B cell (primary cell): ENCODE data around the gene SLC44A3. TPM values are rescaled to one million over a fixed set of nuclear protein-coding genes. Genes with fewer than 3 reads are reported as not detected.

Source experiments
- ATAC-seq: fragments of 200-7000 bp; cut with Tn5 transposase; one replicate; pipeline ENCODE4 v1.10.0; 2021; ENCODE audit warnings: low read depth, mild to moderate bottlenecking, moderate number of reproducible peaks, moderate library complexity
- CTCF ChIA-PET: fragments of 350-600 bp; sonication (Branson Sonifier 250); formaldehyde crosslinking; loops from one replicate; lab custom pipeline; 2021; ENCODE audit warnings: antibody characterized with exemption, inconsistent platforms; lab: Charles Lee
- POLR2A ChIA-PET: fragments of 350-600 bp; sonication (Branson Sonifier 250); formaldehyde crosslinking; loops from one replicate; lab custom pipeline; 2021; ENCODE audit warnings: antibody characterized with exemption; lab: Charles Lee
- DNase-seq: peaks from one replicate; pipeline ENCODE4 v3.0.0; 2013
- H2AFZ ChIP-seq: 2 replicates; pipeline ENCODE4 v1.6.1; 2012; ENCODE audit warnings: mild to moderate bottlenecking, low read depth, low read length; ENCODE audit not compliant: insufficient read depth, poor library complexity, severe bottlenecking
- H3K27ac ChIP-seq, 2 donors: 1 replicate in 1 of 2; 2 replicates in 1 of 2; pipeline ENCODE4 v1.5.1; 2012 to 2013; ENCODE audit warnings: low read length in 2 of 2, mild to moderate bottlenecking in 2 of 2, moderate library complexity in 1 of 2
- H3K27me3 ChIP-seq, 4 experiments: fragments of 200-600 bp in 1 of 4; sonication (generic) in 1 of 4; replicated peaks in 1 of 4; 1 replicate in 2 of 4; 2 replicates in 2 of 4; pipeline versions ENCODE4 v1.6.1 to v1.7.0; 2013 to 2016; ENCODE audit warnings: low read length in 3 of 4, mild to moderate bottlenecking in 2 of 4, mixed read lengths in 1 of 4, moderate library complexity in 1 of 4; ENCODE audit not compliant: insufficient read depth in 4 of 4, control insufficient read depth in 3 of 4; ENCODE audit errors: control extremely low read depth in 1 of 4
- H3K36me3 ChIP-seq, 2 experiments: replicated peaks in 1 of 2; 1 replicate in 1 of 2; 2 replicates in 1 of 2; pipeline versions ENCODE4 v1.6.1 to v1.7.1; 2013; ENCODE audit warnings: low read length in 1 of 2; ENCODE audit not compliant: insufficient read depth in 2 of 2, control insufficient read depth in 1 of 2; ENCODE audit errors: control extremely low read depth in 1 of 2, extremely low read depth in 1 of 2
- H3K4me1 ChIP-seq, 2 donors: fragments of 200-600 bp in 1 of 2; sonication (generic) in 1 of 2; 1 replicate in 1 of 2; 2 replicates in 1 of 2; pipeline versions ENCODE4 v1.5.1 to v1.6.1; 2013 to 2017; ENCODE audit warnings: low read length in 2 of 2; ENCODE audit not compliant: control insufficient read depth in 2 of 2, insufficient read depth in 2 of 2
- H3K4me2 ChIP-seq: replicated peaks from 2 replicates; pipeline ENCODE3; 2012; ENCODE audit warnings: mild to moderate bottlenecking, low read depth, low read length; ENCODE audit not compliant: poor library complexity, severe bottlenecking
- H3K4me3 ChIP-seq, 5 experiments: fragments of 200-600 bp in 1 of 5; sonication (generic) in 1 of 5; 1 replicate in 3 of 5; 2 replicates in 2 of 5; pipeline versions ENCODE4 v1.5.1 to v1.7.0; 2011 to 2016; ENCODE audit warnings: low read length in 4 of 5, mild to moderate bottlenecking in 4 of 5, low read depth in 2 of 5, control low read depth in 1 of 5, moderate library complexity in 1 of 5; ENCODE audit not compliant: insufficient read depth in 1 of 5; ENCODE audit errors: control extremely low read depth in 1 of 5, extremely low read depth in 1 of 5
- H3K79me2 ChIP-seq: fragments of 200-600 bp; sonication (generic); one replicate; pipeline ENCODE4 v1.6.0; 2016; ENCODE audit warnings: low read length; ENCODE audit not compliant: control insufficient read depth, insufficient read depth
- H3K9ac ChIP-seq: fragments of 200-600 bp; sonication (generic); 2 replicates; pipeline ENCODE4 v1.6.1; 2017; ENCODE audit warnings: mild to moderate bottlenecking, low read length, moderate library complexity
- H3K9me3 ChIP-seq, 3 donors: one replicate each; pipeline versions ENCODE4 v1.6.1 to v1.7.1; 2013; ENCODE audit warnings: low read length in 2 of 3; ENCODE audit not compliant: control insufficient read depth in 2 of 3, insufficient read depth in 1 of 3; ENCODE audit errors: control extremely low read depth in 1 of 3
- H4K20me1 ChIP-seq: 2 replicates; pipeline ENCODE4 v1.6.0; 2012; ENCODE audit warnings: mild to moderate bottlenecking, low read length; ENCODE audit not compliant: insufficient read depth, control insufficient read depth, poor library complexity, severe bottlenecking
- H3K27ac Mint-ChIP-seq: one replicate; pipeline ENCODE4 v1.8.0; 2021; ENCODE audit warnings: mixed read lengths
- H3K27me3 Mint-ChIP-seq: one replicate; pipeline ENCODE4 v1.8.0; 2021; ENCODE audit warnings: mixed read lengths
- H3K4me1 Mint-ChIP-seq: one replicate; pipeline ENCODE4 v1.8.0; 2021; ENCODE audit warnings: mixed read lengths
- H3K4me3 Mint-ChIP-seq: one replicate; pipeline ENCODE4 v1.8.0; 2021; ENCODE audit warnings: mixed read lengths
- H3K9me3 Mint-ChIP-seq: one replicate; pipeline ENCODE4 v1.8.0; 2022; ENCODE audit warnings: mixed read lengths; ENCODE audit not compliant: insufficient read depth
- EZH2 ChIP-seq: IDR thresholded peaks from 2 replicates; pipeline ENCODE4 v1.6.1; 2012; ENCODE audit warnings: borderline replicate concordance, low read depth, mild to moderate bottlenecking, moderate library complexity, low read length; ENCODE audit not compliant: insufficient read depth, poor library complexity, severe bottlenecking
- WGBS: methylation state at CpG from one replicate; pipeline ENCODE4 v1.1.5; 2013; ENCODE audit warnings: missing lambda C conversion rate; ENCODE audit not compliant: insufficient coverage; 5-methylcytosine and 5-hydroxymethylcytosine counted together
- intact Hi-C: fragments of 100-400 bp; cut with micrococcal nuclease; formaldehyde crosslinking; loops from one replicate; pipeline ENCODE4 v1.10.0; 2022
- polyA plus RNA-seq: library from polyadenylated mRNA; depleted of rRNA; stranded (reverse); fragments of >200 nt; gene quantifications from 2 replicates; pipeline ENCODE4 v1.2.3, GENCODE V29; 2012
- total RNA-seq, 2 donors: library from RNA; stranded (reverse); fragments of 120-200 nt in 1 of 2; gene quantifications; 1 replicate in 1 of 2; 2 replicates in 1 of 2; pipeline versions ENCODE4 v1.2.3 to v1.2.4, GENCODE V29; 2013 to 2022
- TF ChIP-seq, protein P1 (sequence below): fragments of 200-600 bp; IDR thresholded peaks from one replicate; pipeline ENCODE4 v1.8.0; 2022; ENCODE audit warnings: antibody characterized with exemption, mild to moderate bottlenecking

The SLC44A3 gene
- total and polyA plus RNA-seq, 2 donors (not counting 1 experiment from before 2014, with no cell fraction given): not detected

DNA sequence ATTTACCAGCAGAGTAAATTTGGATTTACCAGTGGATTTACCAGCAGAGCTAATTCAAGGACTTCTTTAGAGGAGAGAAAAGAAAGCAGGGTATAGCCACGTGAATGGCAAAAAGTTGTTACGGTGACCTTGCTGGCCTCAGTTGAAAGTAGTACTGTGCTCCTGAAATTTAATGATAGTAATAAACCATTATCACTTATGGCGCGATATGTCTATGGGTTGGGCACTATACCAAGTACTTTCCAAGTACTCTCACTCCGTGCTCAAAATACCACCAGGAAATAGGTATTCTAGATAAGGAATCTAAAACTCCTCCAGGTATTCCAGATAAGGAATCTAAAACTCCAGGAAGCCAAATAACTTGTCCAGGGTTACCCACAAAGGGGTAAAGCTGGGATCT lies 35.8 kb downstream of the SLC44A3 start:
- Mint-ChIP-seq H3K27ac (no peak overlapping the region), H3K4me3 (no peak overlapping the region), H3K27me3 (peaks cover 4% of the 10 kb centered on the region), H3K4me1 (no peaks in the 10 kb centered on the region), H3K9me3 (no peaks in the 10 kb centered on the region)
- no peak for TF ChIP-seq EZH2
- TF ChIP-seq, protein P1, sequence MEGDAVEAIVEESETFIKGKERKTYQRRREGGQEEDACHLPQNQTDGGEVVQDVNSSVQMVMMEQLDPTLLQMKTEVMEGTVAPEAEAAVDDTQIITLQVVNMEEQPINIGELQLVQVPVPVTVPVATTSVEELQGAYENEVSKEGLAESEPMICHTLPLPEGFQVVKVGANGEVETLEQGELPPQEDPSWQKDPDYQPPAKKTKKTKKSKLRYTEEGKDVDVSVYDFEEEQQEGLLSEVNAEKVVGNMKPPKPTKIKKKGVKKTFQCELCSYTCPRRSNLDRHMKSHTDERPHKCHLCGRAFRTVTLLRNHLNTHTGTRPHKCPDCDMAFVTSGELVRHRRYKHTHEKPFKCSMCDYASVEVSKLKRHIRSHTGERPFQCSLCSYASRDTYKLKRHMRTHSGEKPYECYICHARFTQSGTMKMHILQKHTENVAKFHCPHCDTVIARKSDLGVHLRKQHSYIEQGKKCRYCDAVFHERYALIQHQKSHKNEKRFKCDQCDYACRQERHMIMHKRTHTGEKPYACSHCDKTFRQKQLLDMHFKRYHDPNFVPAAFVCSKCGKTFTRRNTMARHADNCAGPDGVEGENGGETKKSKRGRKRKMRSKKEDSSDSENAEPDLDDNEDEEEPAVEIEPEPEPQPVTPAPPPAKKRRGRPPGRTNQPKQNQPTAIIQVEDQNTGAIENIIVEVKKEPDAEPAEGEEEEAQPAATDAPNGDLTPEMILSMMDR: no peak
- Histone ChIP-seq H3K36me3 (no peaks in the 10 kb centered on the region), H3K4me1 (peaks cover 5 to 6% of the 10 kb centered on the region in 2 donors), H3K9ac (no peak overlapping the region), H3K79me2 (no peaks in the 10 kb centered on the region), H3K27me3 (peaks cover 0 to 8% (median 2%) of the 10 kb centered on the region in 4 experiments), H2AFZ (no peak overlapping the region), H4K20me1 (no peaks in the 10 kb centered on the region), H3K4me3 (no peak overlapping the region), H3K9me3 (no peaks in the 10 kb centered on the region), H3K27ac (no peak overlapping the region), H3K4me2 (no peak overlapping the region)
- POLR2A ChIA-PET: interaction anchor here (0.7 kb wide), 1 partner anchor 187 kb away, joined by 8 read pairs; no protein-coding TSS in a partner anchor
- ATAC-seq (no peak), DNase-seq (no peak)
- WGBS: no CpG with 5 or more reads among the region's 5 CpGs
- CTCF ChIA-PET: interaction anchor here (1.0 to 10.6 kb wide), 13 partner anchors 8 to 378 kb away, joined by 3 to 288 read pairs (median 16); partner anchors contain the start of genes ALG14 and RWDD3
- intact Hi-C loops: no loop called here

GRCh38 chr1:94856868-94857267 lies 36.7 kb downstream of the SLC44A3 start:
- peaks cover 0 to 8% (median 2%) of the 10 kb centered on the region in 4 experiments for H3K27me3 ChIP-seq
- H3K36me3 ChIP-seq: no peaks in the 10 kb centered on the region
- no peak overlapping the region for H3K4me2 ChIP-seq
- H3K79me2 ChIP-seq: no peaks in the 10 kb centered on the region
- CTCF ChIA-PET: interaction anchor here (0.7 to 10.6 kb wide), 7 partner anchors 9 to 191 kb away, joined by 3 to 288 read pairs (median 4); no protein-coding TSS in a partner anchor
- no peaks in the 10 kb centered on the region for H3K4me1 Mint-ChIP-seq
- no peaks in the 10 kb centered on the region for H4K20me1 ChIP-seq
- H3K27me3 Mint-ChIP-seq: peaks cover 4% of the 10 kb centered on the region
- no peak overlapping the region for H3K27ac ChIP-seq
- peaks cover 5 to 6% of the 10 kb centered on the region in 2 donors for H3K4me1 ChIP-seq
- TF ChIP-seq, protein P1: no peak
- no peak for TF ChIP-seq EZH2
- intact Hi-C loops: no loop called here
- no peak for ATAC-seq
- WGBS: 100% methylated on average over 1 of the region's 3 CpGs
- H3K4me3 Mint-ChIP-seq: no peak overlapping the region
- no peak for DNase-seq
- no peaks in the 10 kb centered on the region for H3K9me3 ChIP-seq
- H3K4me3 ChIP-seq: no peak overlapping the region
- POLR2A ChIA-PET: interaction anchor here (0.7 kb wide), 1 partner anchor 186 kb away, joined by 8 read pairs; no protein-coding TSS in a partner anchor
- no peak overlapping the region for H3K9ac ChIP-seq
- no peaks in the 10 kb centered on the region for H3K9me3 Mint-ChIP-seq
- H3K27ac Mint-ChIP-seq: no peak overlapping the region
- H2AFZ ChIP-seq: no peak overlapping the region
